CD8-positive, alpha-beta memory T cell (primary cell): ENCODE results near the gene ZDHHC22. TPM values are rescaled to one million over a fixed set of nuclear protein-coding genes. Genes with fewer than 3 reads are reported as not detected.

Experiments used
- CTCF ChIA-PET: fragments of 350-600 bp; sonication (Branson Sonifier 250); formaldehyde crosslinking; loops from one replicate; lab custom pipeline; 2021; ENCODE audit warnings: antibody characterized with exemption; lab: Charles Lee
- POLR2A ChIA-PET: fragments of 350-600 bp; sonication (Branson Sonifier 250); formaldehyde crosslinking; loops from one replicate; lab custom pipeline; 2021; ENCODE audit warnings: antibody characterized with exemption; lab: Charles Lee
- DNase-seq, 5 donors: peaks; one replicate each; pipeline versions ENCODE4 v3.0.0 to v3.0.0-alpha.2; 2020 to 2022; ENCODE audit warnings: mixed read lengths in 1 of 5
- H3K27ac ChIP-seq: one replicate; pipeline ENCODE4 v1.7.0; 2013; ENCODE audit warnings: low read depth, mild to moderate bottlenecking, low read length, moderate library complexity
- H3K27me3 ChIP-seq: 2 replicates; pipeline ENCODE4 v1.7.0; 2013; ENCODE audit warnings: low read length, mild to moderate bottlenecking; ENCODE audit not compliant: insufficient read depth, poor library complexity, severe bottlenecking
- H3K36me3 ChIP-seq: 2 replicates; pipeline ENCODE4 v1.7.0; 2013; ENCODE audit warnings: mild to moderate bottlenecking, low read length, moderate library complexity; ENCODE audit not compliant: insufficient read depth
- H3K4me1 ChIP-seq: 2 replicates; pipeline ENCODE4 v1.7.0; 2013; ENCODE audit warnings: mild to moderate bottlenecking, low read length, moderate library complexity; ENCODE audit not compliant: insufficient read depth
- H3K4me3 ChIP-seq: 2 replicates; pipeline ENCODE4 v1.7.0; 2013; ENCODE audit warnings: mild to moderate bottlenecking, low read length
- H3K9me3 ChIP-seq: 2 replicates; pipeline ENCODE4 v1.7.0; 2013; ENCODE audit warnings: mild to moderate bottlenecking, low read length
- H3K27ac Mint-ChIP-seq, 8 donors: one replicate each; pipeline ENCODE4 v1.8.0; 2020 to 2021; ENCODE audit warnings: mixed read lengths in 8 of 8, mild to moderate bottlenecking in 6 of 8, inconsistent platforms in 3 of 8, moderate library complexity in 3 of 8
- H3K27me3 Mint-ChIP-seq, 2 donors: one replicate each; pipeline ENCODE4 v1.8.0; 2020 to 2021; ENCODE audit warnings: mixed read lengths in 2 of 2, mild to moderate bottlenecking in 1 of 2, moderate library complexity in 1 of 2
- H3K36me3 Mint-ChIP-seq, 3 donors: one replicate each; pipeline ENCODE4 v1.8.0; 2020 to 2021; ENCODE audit warnings: mixed read lengths in 3 of 3, inconsistent platforms in 1 of 3, mild to moderate bottlenecking in 1 of 3
- H3K4me1 Mint-ChIP-seq, 3 donors: one replicate each; pipeline ENCODE4 v1.8.0; 2020 to 2021; ENCODE audit warnings: mixed read lengths in 3 of 3, inconsistent platforms in 1 of 3, mild to moderate bottlenecking in 1 of 3
- H3K4me3 Mint-ChIP-seq, 7 donors: one replicate each; pipeline ENCODE4 v1.8.0; 2020 to 2021; ENCODE audit warnings: mixed read lengths in 7 of 7, mild to moderate bottlenecking in 6 of 7, moderate library complexity in 4 of 7, inconsistent platforms in 2 of 7
- H3K9me3 Mint-ChIP-seq, 5 donors: one replicate each; pipeline ENCODE4 v1.8.0; 2020 to 2022; ENCODE audit warnings: mixed read lengths in 5 of 5, mild to moderate bottlenecking in 3 of 5, moderate library complexity in 2 of 5, inconsistent platforms in 1 of 5
- polyA plus RNA-seq: library from polyadenylated mRNA; unstranded; fragments of 300-500 nt; fragmentation: Illumina TruSeq; gene quantifications from one replicate; pipeline ENCODE4 v1.2.3, GENCODE V29; 2021
- total RNA-seq, 2 experiments: library from RNA; stranded (reverse); gene quantifications; one replicate each; pipeline ENCODE4 v1.2.3, GENCODE V29; 2021

Gene ZDHHC22
- total and polyA plus RNA-seq, 3 experiments from 2014 or later, result not detected

DNA sequence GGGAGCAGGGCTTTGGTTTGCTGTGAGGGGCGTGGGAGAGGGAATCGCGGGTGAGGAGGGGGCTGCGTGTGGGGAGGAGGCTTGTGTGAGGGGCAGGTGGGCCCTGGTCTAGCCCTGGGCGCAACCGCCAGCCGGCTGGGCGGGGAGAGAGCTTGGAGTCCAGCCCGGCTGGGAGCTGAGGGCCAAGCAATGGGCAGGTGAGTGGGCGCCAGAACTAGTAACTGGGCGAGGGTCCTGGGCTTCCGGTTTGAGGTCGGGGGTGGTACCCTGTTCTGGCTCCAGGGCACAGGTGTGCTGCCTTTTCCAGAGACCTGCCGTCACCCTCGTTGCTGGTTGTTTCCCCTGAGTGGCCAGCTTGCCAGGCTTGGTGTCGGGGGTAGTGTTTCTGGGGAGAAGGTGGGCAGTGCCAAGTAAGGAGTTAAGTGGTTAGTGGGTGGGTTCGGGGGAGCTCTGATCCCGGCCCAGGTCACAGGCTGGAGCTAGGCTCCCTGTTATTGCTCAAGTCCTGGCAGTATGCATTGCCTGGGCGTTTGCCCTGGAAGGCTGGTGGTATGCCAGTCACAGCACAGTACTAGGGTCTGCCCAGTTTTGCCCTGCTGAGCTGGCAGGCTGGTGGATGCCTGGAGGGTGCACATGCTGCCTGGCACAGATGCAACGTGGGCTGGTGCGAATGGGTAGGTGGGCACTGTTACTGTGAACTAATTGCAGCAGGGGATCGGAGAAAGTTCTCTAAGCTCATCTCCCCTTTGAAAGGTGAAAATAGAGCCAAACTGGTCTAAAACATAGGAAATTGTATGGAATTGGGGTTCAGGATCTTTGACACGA, 42.9 kb downstream of the ZDHHC22 start:
- Mint-ChIP-seq H3K36me3 (peaks cover 0 to 12% (median 0%) of the 10 kb centered on the region in 3 donors), H3K4me1 (peaks cover 26 to 66% (median 49%) of the 10 kb centered on the region in 3 donors), H3K27ac (peak overlapping the region; percentile 91 to 100 (median 97)), H3K9me3 (no peaks in the 10 kb centered on the region), H3K4me3 (peak overlapping the region; percentile 88 to 100 (median 92)), H3K27me3 (no peaks in the 10 kb centered on the region)
- peak in 3 of 5 donors; percentile 13 to 62 (median 29) for DNase-seq
- ChIA-PET CTCF (interaction anchor here (1.0 to 3.6 kb wide), 5 partner anchors 10 to 226 kb away, joined by 3 to 16 read pairs (median 7); no protein-coding TSS in a partner anchor), POLR2A (interaction anchor here (0.7 to 2.5 kb wide), 6 partner anchors 22 to 223 kb away, joined by 3 to 13 read pairs (median 6); partner anchors contain the start of gene GSTZ1)
- H3K4me1 ChIP-seq, result peaks cover 20% of the 10 kb centered on the region
- H3K27me3 ChIP-seq, result no peaks in the 10 kb centered on the region
- no peaks in the 10 kb centered on the region for H3K9me3 ChIP-seq
- peak overlapping the region; percentile 97 for H3K27ac ChIP-seq
- H3K4me3 ChIP-seq, result peak overlapping the region; percentile 76
- H3K36me3 ChIP-seq, result no peaks in the 10 kb centered on the region

DNA sequence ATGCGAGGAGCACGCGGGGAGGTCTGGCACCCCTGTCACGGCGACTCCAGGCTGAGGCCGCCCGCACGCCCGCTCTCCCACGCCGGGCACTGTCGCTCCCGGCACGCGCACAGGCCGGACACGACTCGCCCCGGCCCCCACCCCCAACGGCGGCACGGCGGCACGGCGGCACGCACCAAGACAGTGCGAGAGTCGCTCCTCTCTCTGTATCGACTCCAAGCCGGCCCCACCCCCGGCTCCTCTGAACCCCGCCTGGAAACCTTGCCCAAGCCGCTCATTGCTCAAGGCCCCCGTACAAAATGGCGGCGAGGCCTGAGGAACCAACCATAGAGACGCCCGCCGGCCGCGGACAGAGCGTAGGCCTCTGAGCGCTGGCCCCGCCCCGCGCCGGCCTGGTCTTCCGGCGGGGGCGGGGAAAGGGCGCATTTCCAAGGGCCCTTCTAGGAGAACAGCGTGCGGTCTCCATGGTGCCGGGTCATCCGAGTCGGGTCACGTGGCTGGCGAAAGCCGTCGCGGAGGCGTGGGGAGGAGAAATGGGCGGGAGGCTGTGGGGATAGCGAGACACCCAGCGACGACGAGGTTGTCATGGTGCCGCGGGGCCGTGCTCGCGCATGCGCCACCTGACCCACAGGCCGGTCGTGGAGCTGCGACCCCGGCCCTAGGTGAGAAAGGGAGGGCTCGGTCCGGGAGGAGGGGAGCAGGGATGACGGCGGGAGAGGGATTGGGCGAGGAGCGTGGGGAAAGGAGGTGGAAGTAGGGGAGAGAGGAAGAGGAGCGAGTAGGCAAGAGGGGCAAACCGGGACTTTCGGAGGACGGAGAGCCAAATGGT, 43.7 kb downstream of the ZDHHC22 start, which contains the start of gene CIPC:
TSS of gene CIPC (plus strand) at position 559 of the 829 bp plus-strand sequence. CDS start 7,451 bp downstream, outside the sequence.
- Mint-ChIP-seq H3K4me1 (peaks cover 26 to 61% (median 49%) of the 10 kb centered on the region in 3 donors), H3K4me3 (peak within 1 kb of the TSS; percentile 88 to 100 (median 92)), H3K27me3 (no peaks in the 10 kb centered on the region), H3K9me3 (no peaks in the 10 kb centered on the region), H3K27ac (peak within 1 kb of the TSS; percentile 91 to 100 (median 97)), H3K36me3 (peaks cover 0 to 12% (median 0%) of the 10 kb centered on the region in 3 donors)
- peak; percentile 98 to 100 (median 99) for DNase-seq
- ChIA-PET CTCF (interaction anchor here (1.0 to 3.6 kb wide), 12 partner anchors 13 to 225 kb away, joined by 3 to 16 read pairs (median 6); no protein-coding TSS in a partner anchor), POLR2A (interaction anchor here (0.6 to 2.5 kb wide), 6 partner anchors 23 to 136 kb away, joined by 3 to 13 read pairs (median 6); no protein-coding TSS in a partner anchor)
- Histone ChIP-seq H3K9me3 (no peaks in the 10 kb centered on the region), H3K27ac (peak within 1 kb of the TSS; percentile 97), H3K36me3 (no peaks in the 10 kb centered on the region), H3K27me3 (no peaks in the 10 kb centered on the region), H3K4me1 (peaks cover 20% of the 10 kb centered on the region), H3K4me3 (peak within 1 kb of the TSS; percentile 76)

DNA sequence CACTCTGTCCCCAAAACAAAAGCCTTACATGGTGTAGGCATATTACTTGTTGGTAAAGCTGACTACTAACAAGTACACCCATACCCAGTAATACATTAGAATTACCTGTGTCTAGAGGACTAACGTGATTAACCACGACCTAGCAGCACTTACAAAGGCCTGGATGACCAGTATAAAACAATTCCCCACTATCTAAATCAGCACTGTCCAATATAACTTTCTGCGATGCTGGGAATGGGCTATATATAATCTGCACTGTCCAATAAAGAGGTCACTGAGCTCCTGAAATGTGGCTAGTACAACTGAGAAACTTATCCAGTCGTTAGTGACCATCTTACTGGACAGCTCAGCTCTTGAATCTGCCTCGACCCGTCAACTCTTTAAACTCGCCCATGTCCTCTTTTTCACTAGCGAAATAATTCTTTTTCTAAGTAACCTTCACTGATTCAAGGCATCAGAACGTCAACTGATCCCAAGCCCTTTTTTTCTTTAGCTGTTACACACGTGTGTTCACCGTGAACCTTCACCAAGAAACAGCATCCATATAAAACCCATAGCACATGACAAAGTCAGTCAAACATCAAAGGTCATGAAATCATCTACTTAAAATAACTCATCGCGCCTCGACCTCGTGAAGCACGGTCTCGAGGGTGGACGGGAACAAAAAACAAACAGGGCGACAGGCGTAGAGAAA, 44.4 kb downstream of the ZDHHC22 start:
- no peaks in the 10 kb centered on the region for H3K27me3 Mint-ChIP-seq

DNA sequence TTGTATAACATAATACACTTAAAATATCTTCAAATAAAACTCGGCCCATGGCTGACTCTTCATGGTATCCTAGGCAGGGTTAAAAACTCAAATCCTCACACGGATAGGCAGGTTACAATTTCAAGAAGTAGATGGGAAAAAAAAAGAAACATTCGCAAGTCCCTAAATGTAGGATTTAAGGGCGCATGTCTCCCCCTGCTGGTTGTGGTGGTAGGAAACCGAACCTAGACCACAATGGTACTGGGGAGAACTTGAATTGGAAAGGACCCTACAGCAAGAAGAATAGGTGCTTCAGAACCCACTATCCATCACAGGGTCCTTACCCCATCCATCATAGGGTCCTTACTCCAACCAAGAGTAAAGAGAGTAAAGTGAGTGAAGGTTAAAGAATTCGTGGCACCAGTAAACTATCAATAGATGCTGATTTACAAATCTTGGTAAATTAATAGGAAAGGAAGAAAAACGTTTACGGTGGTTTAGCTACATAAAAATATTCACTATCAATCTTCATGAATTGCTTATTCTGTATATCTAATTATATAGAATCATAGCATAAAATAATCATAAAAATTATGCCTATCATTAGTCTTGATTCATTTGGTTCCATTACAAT, 46.8 kb downstream of the ZDHHC22 start:
- peaks cover 26 to 45% (median 43%) of the 10 kb centered on the region in 3 donors for H3K4me1 Mint-ChIP-seq
- H3K9me3 Mint-ChIP-seq, result peaks cover 3 to 13% (median 10%) of the 10 kb centered on the region in 5 donors
- peak overlapping the region in 5 of 8 donors; percentile 32 to 90 (median 63) for H3K27ac Mint-ChIP-seq
- H3K4me3 ChIP-seq, result no peak overlapping the region
- H3K27me3 ChIP-seq, result no peaks in the 10 kb centered on the region
- ChIA-PET CTCF (interaction anchor here (0.7 to 3.2 kb wide), 19 partner anchors 10 to 384 kb away, joined by 3 to 14 read pairs (median 4); no protein-coding TSS in a partner anchor), POLR2A (interaction anchor here (0.9 kb wide), 1 partner anchor 32 kb away, joined by 3 read pairs; no protein-coding TSS in a partner anchor)
- no peak overlapping the region for H3K27ac ChIP-seq
- peaks cover 0 to 4% of the 10 kb centered on the region in 2 donors for H3K27me3 Mint-ChIP-seq
- H3K36me3 Mint-ChIP-seq, result peaks cover 2 to 15% (median 9%) of the 10 kb centered on the region in 3 donors
- H3K4me3 Mint-ChIP-seq, result peak overlapping the region in 4 of 7 donors; percentile 39 to 75 (median 56)
- H3K36me3 ChIP-seq, result no peaks in the 10 kb centered on the region
- DNase-seq, result peak; percentile 60 to 82 (median 62)
- no peaks in the 10 kb centered on the region for H3K9me3 ChIP-seq
- peaks cover 20% of the 10 kb centered on the region for H3K4me1 ChIP-seq

More for the DNA sequence above, 44.4 kb downstream of the ZDHHC22 start:
- ChIA-PET CTCF (interaction anchor here (0.9 to 3.2 kb wide), 10 partner anchors 12 to 221 kb away, joined by 3 to 12 read pairs (median 5); no protein-coding TSS in a partner anchor), POLR2A (interaction anchor here (0.6 kb wide), 1 partner anchor 67 kb away, joined by 4 read pairs; no protein-coding TSS in a partner anchor)
- H3K36me3 Mint-ChIP-seq, result peaks cover 0 to 10% (median 0%) of the 10 kb centered on the region in 3 donors
- H3K4me3 ChIP-seq, result peak overlapping the region; percentile 57
- H3K27ac Mint-ChIP-seq, result peak overlapping the region; percentile 58 to 98 (median 96)
- DNase-seq, result peak in 1 of 5 donors; percentile 9
- H3K4me1 ChIP-seq, result peaks cover 20% of the 10 kb centered on the region
- H3K27ac ChIP-seq, result peak overlapping the region; percentile 97
- no peaks in the 10 kb centered on the region for H3K36me3 ChIP-seq
- H3K9me3 ChIP-seq, result no peaks in the 10 kb centered on the region
- no peaks in the 10 kb centered on the region for H3K27me3 ChIP-seq
- H3K4me1 Mint-ChIP-seq, result peaks cover 26 to 54% (median 46%) of the 10 kb centered on the region in 3 donors
- H3K4me3 Mint-ChIP-seq, result peak overlapping the region; percentile 88 to 100 (median 92)
- H3K9me3 Mint-ChIP-seq, result no peaks in the 10 kb centered on the region

DNA sequence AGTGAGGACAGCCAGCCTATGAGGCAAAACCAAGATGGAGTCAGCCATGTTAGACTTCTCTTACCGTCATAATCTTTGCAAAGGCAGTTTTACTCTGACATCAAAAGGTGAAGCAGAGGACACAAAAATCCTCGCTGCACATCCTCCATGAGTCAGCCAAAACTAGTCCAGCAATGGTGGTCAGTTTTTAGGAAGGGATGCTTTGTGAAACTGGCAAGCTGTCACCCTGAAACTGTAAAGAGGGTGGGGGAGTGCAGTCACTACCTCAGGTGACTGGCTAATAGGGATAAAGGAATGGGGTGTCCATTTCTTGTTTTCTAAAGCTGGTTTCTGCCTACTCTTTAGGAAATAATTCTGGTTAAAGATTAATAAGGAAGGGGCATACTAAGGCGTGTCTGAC, 48.9 kb downstream of the ZDHHC22 start:
- H3K27ac ChIP-seq, result no peak overlapping the region
- peaks cover 2 to 17% (median 3%) of the 10 kb centered on the region in 3 donors for H3K36me3 Mint-ChIP-seq
- H3K9me3 ChIP-seq, result no peaks in the 10 kb centered on the region
- peaks cover 0 to 4% of the 10 kb centered on the region in 2 donors for H3K27me3 Mint-ChIP-seq
- CTCF ChIA-PET, result interaction anchor here (2.0 kb wide), 1 partner anchor 220 kb away, joined by 7 read pairs; no protein-coding TSS in a partner anchor
- peaks cover 16 to 25% (median 22%) of the 10 kb centered on the region in 3 donors for H3K4me1 Mint-ChIP-seq
- peaks cover 3 to 13% (median 10%) of the 10 kb centered on the region in 5 donors for H3K9me3 Mint-ChIP-seq
- no peak for DNase-seq
- POLR2A ChIA-PET, result no interaction called here
- H3K4me3 Mint-ChIP-seq, result no peak overlapping the region
- peaks cover 9% of the 10 kb centered on the region for H3K4me1 ChIP-seq
- H3K27me3 ChIP-seq, result no peaks in the 10 kb centered on the region
- H3K36me3 ChIP-seq, result no peaks in the 10 kb centered on the region
- H3K27ac Mint-ChIP-seq, result no peak overlapping the region
- H3K4me3 ChIP-seq, result no peak overlapping the region

DNA sequence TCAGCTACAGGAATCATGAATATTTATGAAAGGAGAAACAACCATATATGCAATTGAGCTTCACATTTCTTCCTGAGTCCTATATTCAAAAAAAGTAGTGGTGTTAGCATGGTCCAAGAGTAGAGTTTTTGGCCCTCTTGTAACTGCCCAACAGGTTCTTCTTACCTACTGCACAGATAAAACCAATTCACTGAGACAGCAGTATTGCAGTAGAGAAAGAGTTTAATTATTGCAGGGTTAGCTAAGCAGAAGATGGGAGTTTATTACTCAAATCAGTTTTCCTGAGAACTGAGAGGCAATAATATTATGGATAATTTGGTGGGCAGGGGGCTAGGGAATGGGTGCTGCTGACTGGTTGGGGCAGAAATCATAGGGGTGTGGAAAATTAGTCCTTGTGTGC, 50.1 kb downstream of the ZDHHC22 start:
- no peaks in the 10 kb centered on the region for H3K36me3 ChIP-seq
- peaks cover 8 to 14% (median 12%) of the 10 kb centered on the region in 3 donors for H3K4me1 Mint-ChIP-seq
- no peak overlapping the region for H3K27ac Mint-ChIP-seq
- H3K27me3 Mint-ChIP-seq, result peaks cover 0 to 4% of the 10 kb centered on the region in 2 donors
- ChIA-PET POLR2A (interaction anchor here (0.5 kb wide), 1 partner anchor 88 kb away, joined by 3 read pairs; no protein-coding TSS in a partner anchor), CTCF (interaction anchor here (0.8 to 1.4 kb wide), 4 partner anchors 15 to 216 kb away, joined by 3 to 4 read pairs (median 4); no protein-coding TSS in a partner anchor)
- H3K4me3 Mint-ChIP-seq, result no peak overlapping the region
- H3K27me3 ChIP-seq, result no peaks in the 10 kb centered on the region
- no peaks in the 10 kb centered on the region for H3K9me3 ChIP-seq
- H3K27ac ChIP-seq, result no peak overlapping the region
- no peak for DNase-seq
- H3K9me3 Mint-ChIP-seq, result peaks cover 3 to 13% (median 10%) of the 10 kb centered on the region in 5 donors
- H3K4me3 ChIP-seq, result no peak overlapping the region
- peaks cover under 1% of the 10 kb centered on the region for H3K4me1 ChIP-seq
- H3K36me3 Mint-ChIP-seq, result peaks cover 0 to 17% (median 3%) of the 10 kb centered on the region in 3 donors
